Measurements from ENCODE around the gene TMEM164.

The TMEM164 gene

DNA sequence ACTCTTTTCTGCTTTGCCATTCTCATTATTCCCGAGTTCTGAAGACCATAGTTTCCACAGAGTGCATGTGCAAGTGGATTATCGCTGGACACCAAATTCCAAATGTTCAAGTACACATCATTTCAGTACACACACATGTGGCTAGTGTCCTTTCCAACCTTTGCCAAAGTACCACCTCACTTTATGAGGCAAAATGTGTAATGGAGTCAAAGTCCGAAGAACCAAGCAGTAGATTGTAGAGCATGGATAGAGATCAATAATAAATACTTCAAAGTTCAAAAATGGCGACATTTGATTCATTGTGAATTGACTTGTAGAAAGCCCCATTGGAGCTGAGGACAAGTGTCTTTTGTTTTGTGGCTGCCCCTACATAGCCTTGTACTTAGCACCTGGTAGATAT, 115.6 kb downstream of the TMEM164 start:
- Histone ChIP-seq H3K36me3 (no peaks in the 10 kb centered on the region; the same call in 1 of the 2 replicates), H3K4me3 (no peak overlapping the region), H3K9ac (no peak overlapping the region), H4K20me1 (peaks cover 9% of the 10 kb centered on the region; the same call in 1 of the 2 replicates), H3K4me2 (no peak overlapping the region), H3K27me3 (peaks cover 55% of the 10 kb centered on the region), H3K4me1 (no peaks in the 10 kb centered on the region), H3K27ac (no peak overlapping the region), H3K9me3 (peaks cover 5% of the 10 kb centered on the region; the same call in 1 of the 2 replicates)
- TF ChIP-seq Cebpa-rat (IDR thresholded peaks at IDR 0.05) = no peak

DNA sequence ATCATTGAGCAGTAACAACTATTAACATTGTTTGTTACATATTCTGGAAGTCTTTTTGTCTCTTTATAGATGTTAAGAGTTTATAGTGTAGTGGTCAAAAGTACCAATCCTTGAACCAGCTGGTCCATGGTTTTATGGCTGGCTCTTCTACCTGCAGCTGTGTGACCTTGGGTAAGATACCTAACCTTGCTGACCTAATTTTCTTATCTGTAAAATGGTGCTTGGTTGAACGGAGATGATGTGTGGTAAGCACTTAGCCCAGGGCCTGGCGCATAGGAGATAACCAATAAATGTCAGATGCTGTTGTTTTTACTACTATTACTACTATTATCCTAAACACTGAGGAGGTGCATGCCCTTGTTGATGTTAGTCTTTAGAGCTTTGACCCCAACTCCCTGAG, 116.6 kb downstream of the TMEM164 start:
- Histone ChIP-seq H3K4me1 (no peaks in the 10 kb centered on the region), H3K4me2 (no peak overlapping the region), H3K27me3 (peaks cover 50% of the 10 kb centered on the region), H3K36me3 (no peaks in the 10 kb centered on the region; the same call in 1 of the 2 replicates), H3K27ac (no peak overlapping the region), H3K4me3 (no peak overlapping the region), H3K9ac (no peak overlapping the region), H4K20me1 (peaks cover 3% of the 10 kb centered on the region; the same call in 1 of the 2 replicates), H3K9me3 (peaks cover 5% of the 10 kb centered on the region; the same call in 1 of the 2 replicates)
- no peak for TF ChIP-seq Cebpa-rat (IDR thresholded peaks at IDR 0.05)

DNA sequence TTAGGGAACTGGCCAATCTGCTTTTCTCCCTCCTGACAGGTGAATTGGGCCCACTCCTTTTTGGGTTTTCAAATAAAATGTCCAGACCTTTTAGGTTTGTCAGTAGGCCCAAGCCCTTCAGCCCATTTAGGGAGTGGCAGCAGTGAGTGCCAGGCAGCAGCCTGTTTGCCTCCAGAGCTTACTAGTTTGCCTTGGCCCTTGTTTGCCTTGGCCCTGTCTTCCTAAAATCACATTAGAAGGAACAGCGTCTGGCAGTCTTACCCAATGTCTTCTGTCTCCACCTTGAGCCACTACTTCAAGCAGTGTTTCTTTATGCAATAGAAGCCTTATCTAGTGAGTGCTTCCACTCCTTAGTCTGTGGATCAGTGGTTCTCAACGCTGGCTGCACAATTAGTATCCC, 117.1 kb downstream of the TMEM164 start:
- TF ChIP-seq Cebpa-rat (IDR thresholded peaks at IDR 0.05) = no peak
- Histone ChIP-seq H3K4me1 (no peaks in the 10 kb centered on the region), H3K36me3 (no peaks in the 10 kb centered on the region; the same call in 1 of the 2 replicates), H3K27me3 (peaks cover 48% of the 10 kb centered on the region), H3K4me2 (no peak overlapping the region), H3K4me3 (no peak overlapping the region), H4K20me1 (peaks cover 2% of the 10 kb centered on the region; the same call in 1 of the 2 replicates), H3K9ac (no peak overlapping the region), H3K9me3 (peaks cover 5% of the 10 kb centered on the region; the same call in 1 of the 2 replicates), H3K27ac (no peak overlapping the region)

DNA sequence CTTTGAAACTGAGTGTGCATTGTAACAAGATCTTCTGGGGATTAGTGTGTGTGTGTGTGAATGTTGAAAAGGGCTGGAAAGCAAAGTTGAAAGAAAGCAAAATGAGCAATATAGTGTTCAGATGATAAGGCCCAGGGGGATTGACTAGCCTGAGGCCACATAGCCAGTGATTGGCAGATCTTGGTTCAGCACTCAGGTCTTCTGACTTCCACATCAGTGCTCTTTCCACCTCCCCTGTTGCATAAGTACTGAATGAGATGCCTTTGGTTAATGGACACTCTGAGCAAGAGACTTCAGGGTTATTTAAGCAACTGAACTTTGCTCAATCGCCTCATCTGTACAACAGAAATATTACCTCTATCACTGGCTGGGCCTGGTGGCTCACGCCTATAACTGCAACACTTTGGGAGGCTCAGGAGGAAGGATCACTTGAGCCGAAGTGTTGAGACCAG, 120.4 kb downstream of the TMEM164 start:
- H3K4me1 ChIP-seq = no peaks in the 10 kb centered on the region
- no peak overlapping the region for H3K27ac ChIP-seq
- H3K36me3 ChIP-seq = no peaks in the 10 kb centered on the region; the same call in 1 of the 2 replicates
- no peak overlapping the region for H3K4me3 ChIP-seq
- peaks cover 66% of the 10 kb centered on the region for H3K27me3 ChIP-seq
- no peak for TF ChIP-seq Cebpa-rat (IDR thresholded peaks at IDR 0.05)
- H3K9me3 ChIP-seq = peaks cover 5% of the 10 kb centered on the region; the same call in 1 of the 2 replicates
- no peak overlapping the region for H3K4me2 ChIP-seq
- no peak overlapping the region for H3K9ac ChIP-seq
- peaks cover 23% of the 10 kb centered on the region; the same call in 1 of the 2 replicates for H4K20me1 ChIP-seq

DNA sequence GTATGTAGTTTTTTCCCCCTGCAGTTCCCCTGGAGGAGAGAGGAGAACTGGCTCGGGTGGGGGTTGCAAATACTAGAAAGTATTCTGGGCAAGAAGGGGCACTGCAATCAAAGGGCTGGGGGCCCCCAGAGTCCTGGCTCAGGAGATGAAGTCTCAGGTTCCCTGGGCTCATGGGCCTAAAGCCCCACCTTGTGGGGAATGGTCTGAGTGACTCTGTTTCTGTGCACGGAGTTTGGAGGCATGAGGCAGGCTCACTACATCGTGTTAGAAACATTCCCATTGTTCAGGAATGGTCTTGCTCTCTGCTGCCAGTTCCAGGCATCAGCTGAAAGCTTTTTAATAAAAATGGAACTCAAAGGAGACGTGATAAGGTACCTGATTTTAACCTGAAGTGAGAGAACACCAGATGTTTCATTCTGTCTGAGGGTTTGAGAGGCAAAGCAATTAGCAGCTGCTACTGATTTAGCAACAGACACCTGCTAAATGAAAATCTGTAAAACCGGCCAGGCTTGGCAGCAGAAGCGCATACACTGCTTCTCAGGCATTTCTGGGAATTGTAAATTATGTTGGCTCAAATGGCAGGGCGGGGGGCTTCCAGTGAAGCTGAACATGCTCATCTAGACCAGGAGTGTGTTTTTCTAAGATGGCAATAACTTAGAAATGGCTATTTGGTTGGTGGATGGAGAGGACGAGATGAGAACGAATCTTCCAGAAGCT, 122.7 kb downstream of the TMEM164 start:
- Histone ChIP-seq H3K9me3 (peaks cover 5% of the 10 kb centered on the region; the same call in 1 of the 2 replicates), H3K27me3 (peaks cover 66% of the 10 kb centered on the region), H3K36me3 (no peaks in the 10 kb centered on the region; the same call in 1 of the 2 replicates), H3K9ac (no peak overlapping the region), H4K20me1 (peaks cover 23% of the 10 kb centered on the region; the same call in 1 of the 2 replicates), H3K4me1 (no peaks in the 10 kb centered on the region), H3K4me3 (no peak overlapping the region), H3K27ac (no peak overlapping the region), H3K4me2 (no peak overlapping the region)
- no peak for TF ChIP-seq Cebpa-rat (IDR thresholded peaks at IDR 0.05)

DNA sequence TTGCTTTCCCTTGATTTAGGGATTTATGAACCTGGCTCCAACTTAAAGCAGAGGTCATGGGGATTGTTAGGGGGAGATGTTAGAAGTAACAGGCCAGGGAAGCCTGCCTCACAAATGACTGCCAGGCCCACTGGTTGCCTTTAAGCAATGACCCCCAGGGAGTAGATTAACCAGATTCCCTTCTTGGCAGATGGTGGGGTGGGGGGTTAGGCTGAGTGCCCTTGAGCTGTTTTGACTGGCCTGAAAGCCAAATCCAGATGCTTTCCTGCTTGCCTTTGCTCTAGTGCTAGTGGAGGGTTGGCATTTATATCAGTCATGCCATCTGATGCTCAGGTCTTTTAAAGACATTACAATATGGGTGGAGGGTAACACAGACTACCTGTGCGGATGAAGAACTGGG, 128.1 kb downstream of the TMEM164 start:
- no peaks in the 10 kb centered on the region for H3K36me3 ChIP-seq
- peaks cover 12% of the 10 kb centered on the region; the same call in 1 of the 2 replicates for H4K20me1 ChIP-seq
- no peaks in the 10 kb centered on the region for H3K4me1 ChIP-seq
- no peak overlapping the region for H3K4me3 ChIP-seq
- no peak overlapping the region for H3K27ac ChIP-seq
- TF ChIP-seq Cebpa-rat (IDR thresholded peaks at IDR 0.05) = no peak
- H3K4me2 ChIP-seq = no peak overlapping the region
- no peaks in the 10 kb centered on the region for H3K9me3 ChIP-seq
- no peak overlapping the region for H3K9ac ChIP-seq
- peaks cover 78% of the 10 kb centered on the region for H3K27me3 ChIP-seq

DNA sequence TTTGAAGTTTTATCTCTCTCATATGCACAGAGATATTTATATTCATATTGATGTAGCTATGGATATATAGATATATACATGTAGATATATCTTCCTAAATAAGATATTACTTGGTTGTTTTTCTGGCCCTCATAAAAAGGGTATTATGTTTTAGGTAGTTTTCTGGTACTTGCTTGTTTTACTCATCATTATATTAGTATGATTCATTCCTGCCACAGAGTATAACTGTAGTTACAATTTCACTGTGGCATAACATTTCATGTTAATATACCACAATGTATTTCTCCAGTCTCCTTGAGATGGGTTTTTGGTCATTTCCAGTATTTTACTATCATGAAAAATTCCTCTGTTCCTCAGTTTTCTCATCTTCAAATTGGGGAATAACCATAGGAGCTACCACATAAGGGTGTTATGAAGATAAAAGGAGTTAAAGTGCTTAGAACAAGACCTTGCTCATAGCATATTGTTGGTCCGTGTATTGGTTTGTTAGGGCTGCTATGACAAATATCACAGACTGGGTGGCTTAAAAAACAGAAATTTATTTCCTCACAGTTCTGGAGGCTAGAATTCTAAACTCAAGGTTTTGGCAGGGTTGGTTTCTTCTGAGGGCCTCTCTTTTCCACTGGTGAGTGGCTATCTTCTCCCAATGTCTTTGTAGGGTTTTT, 129.7 kb downstream of the TMEM164 start:
- Histone ChIP-seq H3K9ac (no peak overlapping the region), H3K27me3 (peaks cover 79% of the 10 kb centered on the region), H3K4me2 (no peak overlapping the region)

DNA sequence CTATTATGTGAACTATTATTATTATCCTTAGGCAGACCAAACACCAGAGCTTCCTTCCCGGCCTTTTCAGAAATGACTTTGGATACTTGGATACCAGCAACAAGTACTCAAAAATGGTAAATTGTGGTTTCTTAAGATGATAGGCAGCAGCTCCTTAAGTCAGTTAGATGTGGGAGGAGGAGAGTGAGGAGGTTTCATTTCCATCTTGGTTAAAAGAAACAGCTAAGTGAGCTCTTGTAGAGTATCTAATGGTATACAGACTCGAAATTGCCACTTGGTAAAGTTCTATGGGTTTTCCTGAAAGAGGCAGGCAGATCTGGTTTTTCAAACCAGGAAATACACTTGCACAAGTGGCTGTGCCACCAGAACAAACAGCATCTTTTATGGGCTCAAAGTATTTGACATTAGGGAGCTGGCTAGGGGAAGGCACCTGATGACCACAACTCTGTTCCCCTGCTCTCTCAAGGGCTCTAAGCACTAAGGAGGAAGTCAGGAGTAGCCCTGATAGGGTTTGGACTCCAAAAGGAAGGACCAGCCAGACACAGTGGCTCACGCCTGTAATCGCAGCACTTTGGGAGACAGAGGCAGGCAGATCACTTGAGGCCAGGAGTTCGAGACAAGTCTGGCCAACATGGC, 130.9 kb downstream of the TMEM164 start:
- Histone ChIP-seq H3K36me3 (no peaks in the 10 kb centered on the region), H3K4me1 (no peaks in the 10 kb centered on the region), H3K4me3 (no peak overlapping the region), H3K9me3 (no peaks in the 10 kb centered on the region), H3K27ac (no peak overlapping the region), H3K4me2 (no peak overlapping the region), H3K27me3 (peaks cover 82% of the 10 kb centered on the region), H3K9ac (no peak overlapping the region), H4K20me1 (peaks cover 11% of the 10 kb centered on the region; the same call in 1 of the 2 replicates)
- no peak for TF ChIP-seq Cebpa-rat (IDR thresholded peaks at IDR 0.05)

More for the DNA sequence above, 129.7 kb downstream of the TMEM164 start:
- no peak for TF ChIP-seq Cebpa-rat (IDR thresholded peaks at IDR 0.05)
- H3K9me3 ChIP-seq = no peaks in the 10 kb centered on the region
- H3K27ac ChIP-seq = no peak overlapping the region
- no peak overlapping the region for H3K4me3 ChIP-seq
- peaks cover 18% of the 10 kb centered on the region; the same call in 1 of the 2 replicates for H4K20me1 ChIP-seq
- no peaks in the 10 kb centered on the region for H3K4me1 ChIP-seq
- no peaks in the 10 kb centered on the region for H3K36me3 ChIP-seq

DNA sequence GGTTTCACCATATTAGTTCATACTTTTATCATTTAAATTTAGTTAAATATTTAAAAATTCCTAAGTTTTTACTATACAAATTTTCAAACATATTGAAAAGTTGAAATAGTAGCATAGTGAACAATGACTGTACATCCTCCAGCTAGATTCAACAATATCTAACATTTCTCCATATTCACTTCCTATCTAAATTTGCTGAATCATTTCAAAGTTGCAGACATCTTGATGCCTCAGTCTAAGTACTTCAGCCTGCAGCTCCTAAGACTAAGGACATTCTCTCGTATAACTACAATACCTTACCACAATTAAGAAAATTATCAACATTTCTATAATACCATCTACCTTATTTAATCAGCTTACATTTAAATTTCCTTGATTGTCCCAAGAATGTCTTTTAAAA, 132.7 kb downstream of the TMEM164 start:
- no peak overlapping the region for H3K4me3 ChIP-seq
- H3K4me1 ChIP-seq = no peaks in the 10 kb centered on the region
- H3K4me2 ChIP-seq = no peak overlapping the region
- no peaks in the 10 kb centered on the region for H3K36me3 ChIP-seq
- peaks cover 13% of the 10 kb centered on the region for H3K9me3 ChIP-seq
- no peak overlapping the region for H3K9ac ChIP-seq
- H4K20me1 ChIP-seq = peaks cover 11% of the 10 kb centered on the region; the same call in 1 of the 2 replicates
- TF ChIP-seq Cebpa-rat (IDR thresholded peaks at IDR 0.05) = no peak
- H3K27me3 ChIP-seq = peaks cover 82% of the 10 kb centered on the region
- H3K27ac ChIP-seq = no peak overlapping the region

Data from BLaER1 (cell line).